ENCODE measurements around the gene PACRGL. TPM values are rescaled to one million over a fixed set of nuclear protein-coding genes. Genes with fewer than 3 reads are reported as not detected.

The PACRGL gene
- total RNA-seq, 6 donors from 2014 or later = 13.5 to 45.8 (median 21.1) TPM

DNA sequence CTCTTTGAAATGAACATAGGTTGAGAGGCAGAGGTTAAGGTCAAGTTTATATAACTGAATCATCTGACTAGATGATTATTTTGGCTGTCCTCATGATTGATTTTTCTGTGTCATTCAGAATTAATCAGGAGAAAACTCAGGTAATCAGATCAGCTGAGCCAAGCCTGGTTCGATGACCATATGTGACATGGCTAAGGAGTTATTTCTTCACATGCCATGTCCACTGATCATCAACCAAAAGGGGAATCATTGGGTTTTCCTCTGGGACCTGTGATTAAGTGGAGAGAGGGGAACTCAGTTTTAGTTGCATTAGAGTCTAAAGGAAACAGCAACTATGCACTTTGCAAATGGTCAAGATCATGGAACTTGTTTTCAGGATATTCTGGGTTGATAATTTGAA, 20.3 kb upstream of the PACRGL start:
- no peak for ATAC-seq (ENCODE audit: low FRiP score in 2 of 2)
- Histone ChIP-seq H3K9me3 (no peaks in the 10 kb centered on the region), H3K4me1 (no peaks in the 10 kb centered on the region), H3K36me3 (no peaks in the 10 kb centered on the region), H3K27ac (no peak overlapping the region), H3K4me3 (no peak overlapping the region), H3K27me3 (no peaks in the 10 kb centered on the region)
- TF ChIP-seq POLR2AphosphoS5 (IDR thresholded peaks at IDR 0.05) (no peak), POLR2A (IDR thresholded peaks at IDR 0.05) (no peak), EP300 (IDR thresholded peaks at IDR 0.05) (no peak), CTCF (IDR thresholded peaks at IDR 0.05) (no peak)
- 52 to 87% methylated on average over 1 of the region's 1 CpG for WGBS, 2 donors
- no peak for DNase-seq

DNA sequence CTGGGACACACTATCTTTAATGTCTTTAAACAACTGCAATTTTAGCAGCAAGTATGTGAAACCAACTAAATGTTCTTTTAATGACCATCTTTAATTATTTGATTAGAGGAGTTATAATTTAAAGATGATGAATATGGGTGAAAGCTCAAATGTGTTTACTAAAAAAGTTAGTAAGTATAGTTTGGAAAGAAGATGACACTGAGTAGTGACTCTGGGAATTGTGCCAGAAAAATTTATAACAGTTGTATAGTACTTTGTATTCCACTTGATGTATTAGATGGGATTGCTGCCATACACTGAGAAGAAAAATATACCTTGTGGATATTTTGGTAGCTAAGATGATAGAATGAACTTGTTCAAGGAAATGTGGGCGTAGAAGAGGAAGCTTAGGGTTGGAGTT, 19.5 kb upstream of the PACRGL start:
- Histone ChIP-seq H3K4me1 (no peaks in the 10 kb centered on the region), H3K36me3 (no peaks in the 10 kb centered on the region), H3K4me3 (no peak overlapping the region), H3K27me3 (no peaks in the 10 kb centered on the region), H3K9me3 (no peaks in the 10 kb centered on the region), H3K27ac (no peak overlapping the region)
- TF ChIP-seq CTCF (IDR thresholded peaks at IDR 0.05) (no peak), POLR2AphosphoS5 (IDR thresholded peaks at IDR 0.05) (no peak), POLR2A (IDR thresholded peaks at IDR 0.05) (no peak), EP300 (IDR thresholded peaks at IDR 0.05) (no peak)
- ATAC-seq (ENCODE audit: low FRiP score in 2 of 2) = no peak
- DNase-seq = no peak
- WGBS, 2 donors = 47 to 68% methylated on average over 1 of the region's 1 CpG

GRCh38 chr4:20681271-20681670, 19.0 kb upstream of the PACRGL start:
- ATAC-seq (ENCODE audit: low FRiP score in 2 of 2) (no peak), DNase-seq (no peak)
- Histone ChIP-seq H3K27me3 (no peaks in the 10 kb centered on the region), H3K9me3 (no peaks in the 10 kb centered on the region), H3K4me3 (no peak overlapping the region), H3K27ac (no peak overlapping the region), H3K36me3 (no peaks in the 10 kb centered on the region), H3K4me1 (no peaks in the 10 kb centered on the region)
- TF ChIP-seq POLR2A (IDR thresholded peaks at IDR 0.05) = no peak
- TF ChIP-seq CTCF (IDR thresholded peaks at IDR 0.05) = no peak
- TF ChIP-seq EP300 (IDR thresholded peaks at IDR 0.05) = no peak
- TF ChIP-seq POLR2AphosphoS5 (IDR thresholded peaks at IDR 0.05) = no peak
- 70 to 79% methylated on average over 1 of the region's 1 CpG for WGBS, 2 donors

DNA sequence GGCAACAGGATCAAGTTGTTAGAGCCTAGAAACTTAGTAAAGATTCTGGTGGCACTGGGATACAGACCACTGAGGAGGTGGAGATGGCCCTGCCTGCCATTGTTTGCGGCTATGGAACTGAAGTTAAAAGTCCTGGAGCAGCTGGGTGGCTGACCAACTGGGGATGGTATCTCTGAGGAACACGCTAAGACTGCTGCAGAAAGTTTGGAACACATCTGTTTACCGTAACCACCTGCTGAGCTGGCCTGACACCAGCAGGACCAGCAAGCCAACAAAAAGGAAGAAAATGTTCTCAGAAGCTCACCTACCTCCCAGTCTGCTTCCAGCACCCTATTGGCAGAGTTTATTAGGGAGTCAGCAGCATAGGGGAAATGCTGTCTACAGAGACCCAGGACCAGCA, 17.4 kb upstream of the PACRGL start:
- TF ChIP-seq POLR2A (IDR thresholded peaks at IDR 0.05) (no peak), POLR2AphosphoS5 (IDR thresholded peaks at IDR 0.05) (no peak), CTCF (IDR thresholded peaks at IDR 0.05) (no peak), EP300 (IDR thresholded peaks at IDR 0.05) (no peak)
- Histone ChIP-seq H3K27me3 (no peaks in the 10 kb centered on the region), H3K4me1 (no peaks in the 10 kb centered on the region), H3K9me3 (no peaks in the 10 kb centered on the region), H3K4me3 (no peak overlapping the region), H3K27ac (no peak overlapping the region), H3K36me3 (no peaks in the 10 kb centered on the region)
- ATAC-seq (ENCODE audit: low FRiP score in 2 of 2) (no peak), DNase-seq (no peak)
- 68 to 85% methylated on average over 3 of the region's 3 CpGs for WGBS, 2 donors

DNA sequence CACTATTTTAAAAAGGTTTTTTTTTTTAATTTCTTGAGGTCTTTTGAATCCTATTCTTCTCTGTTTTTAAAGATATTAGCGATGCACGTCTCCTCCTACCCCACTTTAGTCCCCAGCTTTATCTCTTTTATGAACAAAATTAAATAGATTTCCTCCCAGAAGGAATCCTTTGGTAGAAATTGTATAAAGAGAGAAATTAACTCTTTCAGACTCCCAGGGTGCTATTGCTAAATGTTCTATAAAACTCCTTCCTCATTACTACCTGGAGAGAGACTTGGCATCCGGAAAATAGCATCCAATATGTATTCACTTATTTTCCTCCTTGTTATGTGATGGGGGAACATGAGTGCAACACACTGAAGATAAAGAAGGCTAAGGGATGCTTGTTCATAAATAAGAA, 16.5 kb upstream of the PACRGL start:
- no peak for DNase-seq
- H3K36me3 ChIP-seq = no peaks in the 10 kb centered on the region
- 83 to 89% methylated on average over 3 of the region's 3 CpGs for WGBS, 2 donors
- H3K4me1 ChIP-seq = no peaks in the 10 kb centered on the region
- H3K27ac ChIP-seq = no peak overlapping the region
- H3K4me3 ChIP-seq = no peak overlapping the region
- H3K27me3 ChIP-seq = no peaks in the 10 kb centered on the region
- TF ChIP-seq POLR2A (IDR thresholded peaks at IDR 0.05) (no peak), CTCF (IDR thresholded peaks at IDR 0.05) (no peak), EP300 (IDR thresholded peaks at IDR 0.05) (no peak), POLR2AphosphoS5 (IDR thresholded peaks at IDR 0.05) (no peak)
- no peak for ATAC-seq (ENCODE audit: low FRiP score in 2 of 2)
- H3K9me3 ChIP-seq = no peaks in the 10 kb centered on the region
